SK-N-DZ (cell line): ENCODE results near the gene NEGR1.
A peak's percentile ranks its signal among the peaks of the same experiment; 100 is the strongest.

Experiments used
- DNase-seq: peaks from one replicate; pipeline ENCODE4 v3.0.0-alpha.2; 2015; ENCODE audit warnings: low spot score

NEGR1 gene

DNA sequence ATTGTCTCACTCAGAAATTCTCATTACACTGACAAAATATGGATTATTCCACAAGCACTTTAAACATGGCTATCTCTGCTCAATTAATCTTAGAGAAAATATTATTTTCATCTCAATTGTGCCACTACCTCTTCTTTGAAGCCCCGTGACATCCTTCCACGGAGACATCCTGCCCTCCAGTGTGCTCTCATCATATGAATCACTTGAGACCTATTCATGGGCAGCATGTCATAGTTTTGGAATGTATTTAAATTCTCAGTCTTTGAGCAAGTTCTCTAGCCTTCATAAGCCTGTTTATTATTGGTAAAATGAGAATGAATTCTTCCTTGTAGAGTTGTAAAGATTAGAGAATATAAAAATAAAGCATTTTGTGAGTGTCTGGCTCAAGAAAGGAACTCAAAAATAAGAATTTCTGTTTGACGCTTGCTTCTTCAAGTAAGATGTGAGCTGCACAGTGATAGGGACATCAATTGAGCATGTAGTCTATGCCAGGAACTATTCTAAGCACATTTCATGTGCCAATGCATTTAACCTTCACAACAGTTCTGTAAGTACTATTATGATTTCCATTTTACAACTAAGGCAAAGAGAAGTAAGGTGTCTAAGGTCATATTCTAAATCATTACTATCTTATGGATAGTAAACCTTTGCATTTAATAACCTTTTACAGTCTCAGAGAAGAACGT is 644.1 kb downstream of the NEGR1 start:
- no peak for DNase-seq

DNA sequence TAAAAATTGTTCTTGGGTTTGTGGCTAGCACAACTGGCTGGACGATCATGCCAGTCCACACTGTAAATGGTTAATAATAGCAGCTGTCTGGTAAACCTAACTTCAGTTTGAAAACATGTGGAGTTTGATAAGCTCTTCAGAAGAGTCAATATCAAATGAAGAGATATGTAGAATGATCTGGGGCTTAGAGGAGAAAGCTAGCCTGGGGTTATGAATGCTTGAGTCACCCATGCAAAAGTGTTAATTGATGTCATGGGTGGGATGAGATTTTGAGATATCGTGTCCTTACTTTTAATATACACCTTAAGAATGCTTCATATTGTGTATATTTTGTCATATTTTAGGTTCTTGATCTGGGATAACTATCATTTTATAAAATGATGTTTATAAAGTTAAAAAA is 646.8 kb downstream of the NEGR1 start:
- no peak for DNase-seq

DNA sequence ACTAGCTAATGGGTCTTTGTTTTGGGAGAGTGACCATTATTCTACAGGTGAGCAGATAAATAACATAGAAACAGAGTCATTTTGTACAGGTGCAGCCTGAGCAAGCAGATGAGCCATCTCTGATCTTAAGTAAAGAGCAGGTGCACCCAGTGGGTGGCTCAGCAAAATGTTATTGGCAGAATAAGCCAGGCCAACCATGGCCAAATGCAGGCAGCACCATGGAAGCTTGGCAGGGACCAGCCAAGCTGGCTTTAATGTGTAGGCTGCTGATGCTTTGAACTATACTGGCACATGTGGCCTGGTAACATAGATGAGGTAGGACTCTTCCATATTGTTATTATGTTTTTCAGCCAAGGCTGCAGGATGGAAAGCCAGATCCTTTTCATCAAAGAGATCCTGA is 648.2 kb downstream of the NEGR1 start:
- no peak for DNase-seq

DNA sequence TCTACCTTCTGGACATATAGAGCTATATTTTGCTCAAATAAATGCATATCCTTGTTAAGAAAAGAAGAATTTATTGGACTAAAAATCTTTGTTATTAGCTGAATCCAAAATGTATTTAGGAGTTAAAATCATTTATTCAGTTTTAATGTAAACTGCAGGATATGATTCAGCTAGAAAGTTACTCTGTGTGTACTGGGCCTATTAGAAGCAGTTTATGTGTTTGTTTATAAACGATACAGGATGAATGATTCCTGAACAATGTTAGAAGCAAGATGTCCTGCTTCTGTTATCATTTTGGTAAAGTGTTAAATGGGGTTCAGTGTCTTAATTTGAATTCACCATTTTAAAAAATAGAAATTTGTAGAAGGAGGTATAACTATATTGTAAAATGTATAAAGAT is 652.3 kb downstream of the NEGR1 start:
- no peak for DNase-seq

DNA sequence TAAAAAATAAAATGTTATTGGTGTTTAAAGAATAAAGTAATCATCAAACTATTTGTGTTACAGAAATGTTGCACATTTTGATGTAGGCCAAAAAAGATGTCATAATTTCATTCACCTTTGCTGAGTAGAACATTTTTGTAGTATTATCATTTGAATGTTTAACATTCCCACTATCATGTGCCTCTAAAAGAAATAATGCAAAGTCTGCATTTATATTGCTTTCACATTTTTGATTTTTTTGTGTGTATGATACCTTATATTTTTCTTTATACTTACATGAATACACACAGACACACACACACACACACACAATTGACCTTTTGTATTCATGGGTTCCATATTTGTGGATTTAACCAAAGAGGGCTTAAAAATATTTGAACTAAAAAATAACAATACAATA is 657.3 kb downstream of the NEGR1 start:
- DNase-seq = no peak

DNA sequence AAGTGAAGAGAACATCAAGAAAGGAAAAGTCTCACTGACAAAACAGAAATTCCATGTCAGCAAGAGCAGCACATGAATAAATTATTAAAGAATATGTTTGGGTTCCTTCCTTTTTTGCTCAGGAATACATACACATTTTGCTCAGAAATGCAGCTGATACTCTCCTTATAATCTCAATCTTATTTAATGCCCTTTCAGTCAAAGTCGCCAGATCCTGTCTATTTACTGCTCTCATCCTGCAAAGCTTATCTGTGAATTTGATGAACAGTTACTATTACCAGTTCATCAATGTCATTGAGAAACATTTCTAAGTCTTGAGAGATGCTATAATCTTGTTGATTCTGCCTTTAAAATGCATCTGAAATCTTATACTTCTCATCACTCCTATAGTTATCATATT is 658.5 kb downstream of the NEGR1 start:
- no peak for DNase-seq

DNA sequence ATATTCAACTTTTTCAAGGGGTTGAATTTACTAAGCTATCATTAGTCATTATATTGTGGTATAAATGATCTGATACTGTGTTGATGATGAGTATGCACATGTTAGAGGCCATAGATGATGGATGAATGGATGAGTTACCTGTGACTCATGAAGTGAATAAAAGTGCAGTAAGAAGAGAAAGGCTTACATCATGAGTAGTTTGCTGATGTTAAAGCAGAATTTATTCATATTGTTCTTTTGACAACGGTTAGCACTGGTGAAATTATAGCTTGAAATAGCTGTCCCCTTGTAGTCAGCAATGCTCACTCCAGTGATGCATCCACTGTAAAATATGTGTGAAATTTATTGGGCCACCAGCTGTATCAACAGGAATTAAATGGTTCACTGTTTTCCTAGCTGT is 660.6 kb downstream of the NEGR1 start:
- no peak for DNase-seq

DNA sequence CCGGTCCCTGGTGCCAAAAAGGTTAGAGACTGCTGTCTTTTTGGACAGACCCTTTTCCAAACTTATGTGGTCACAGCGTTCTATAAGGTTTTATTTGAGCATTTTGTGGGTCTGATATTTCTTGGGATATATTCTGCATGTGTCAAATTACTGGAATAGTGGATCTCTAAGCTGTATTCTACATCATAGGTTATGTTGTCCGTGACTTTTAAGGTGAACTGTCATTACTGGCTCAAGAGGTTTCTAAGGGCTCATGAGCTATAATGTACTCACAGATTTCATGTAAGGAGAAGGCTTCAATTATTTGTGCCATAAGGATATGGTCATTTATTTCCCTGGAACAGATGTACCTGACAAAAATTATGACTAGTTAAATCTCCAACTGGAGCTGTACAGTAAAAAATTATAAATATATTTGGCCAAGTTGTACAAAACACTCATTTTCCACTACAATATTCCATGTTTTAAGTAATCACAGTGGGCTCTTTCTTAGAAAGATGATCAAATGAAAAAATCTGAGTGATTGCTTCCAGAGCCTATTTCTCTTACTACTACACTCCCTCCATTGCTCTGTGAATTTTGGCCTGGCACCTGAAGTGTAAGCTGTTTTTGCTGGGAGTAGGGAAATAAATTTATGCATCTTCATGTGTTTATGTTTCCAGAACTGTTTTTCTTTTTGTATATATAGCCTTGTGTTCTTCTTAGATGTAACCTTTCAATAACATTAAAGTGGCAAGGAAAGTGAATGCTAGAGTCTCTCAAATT is 663.4 kb downstream of the NEGR1 start:
- no peak for DNase-seq

DNA sequence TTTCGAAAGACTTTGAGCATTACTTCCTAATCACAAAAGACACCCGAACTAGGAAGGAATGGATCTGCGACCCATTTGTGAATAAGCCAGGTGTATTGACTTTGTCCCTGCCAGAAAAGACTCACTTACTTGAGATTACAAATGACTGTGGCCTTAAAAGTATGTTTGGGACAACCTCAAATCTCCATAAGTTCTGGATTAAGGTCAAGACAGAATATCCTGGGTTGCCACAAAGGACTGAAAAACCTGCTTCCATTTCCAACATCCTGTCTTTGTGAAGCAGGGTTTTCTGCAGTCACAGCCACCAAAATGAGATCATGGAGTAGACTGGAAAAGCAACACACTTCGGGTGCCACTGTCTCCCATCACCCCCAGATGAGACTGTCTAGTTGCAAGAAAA is 664.1 kb downstream of the NEGR1 start:
- DNase-seq = no peak

DNA sequence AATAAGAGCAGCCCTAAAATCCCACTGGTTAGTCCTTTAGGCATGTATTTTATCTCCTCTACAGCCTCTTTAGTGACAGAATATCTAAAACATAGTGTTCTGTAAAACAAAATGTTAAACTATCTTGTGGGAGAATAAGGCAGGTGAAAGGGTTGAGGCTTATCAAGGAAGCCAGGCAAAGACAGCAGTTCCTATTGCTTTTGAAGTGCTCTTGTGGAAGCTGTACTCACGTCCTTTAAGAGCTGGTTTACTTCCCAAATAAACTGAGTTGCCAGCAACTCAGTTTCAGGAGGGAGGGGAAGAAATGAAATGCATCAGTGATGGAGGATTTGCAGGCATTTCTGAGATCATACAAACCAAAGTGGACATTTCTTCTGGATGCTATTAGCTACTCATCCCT is 671.9 kb downstream of the NEGR1 start:
- no peak for DNase-seq

DNA sequence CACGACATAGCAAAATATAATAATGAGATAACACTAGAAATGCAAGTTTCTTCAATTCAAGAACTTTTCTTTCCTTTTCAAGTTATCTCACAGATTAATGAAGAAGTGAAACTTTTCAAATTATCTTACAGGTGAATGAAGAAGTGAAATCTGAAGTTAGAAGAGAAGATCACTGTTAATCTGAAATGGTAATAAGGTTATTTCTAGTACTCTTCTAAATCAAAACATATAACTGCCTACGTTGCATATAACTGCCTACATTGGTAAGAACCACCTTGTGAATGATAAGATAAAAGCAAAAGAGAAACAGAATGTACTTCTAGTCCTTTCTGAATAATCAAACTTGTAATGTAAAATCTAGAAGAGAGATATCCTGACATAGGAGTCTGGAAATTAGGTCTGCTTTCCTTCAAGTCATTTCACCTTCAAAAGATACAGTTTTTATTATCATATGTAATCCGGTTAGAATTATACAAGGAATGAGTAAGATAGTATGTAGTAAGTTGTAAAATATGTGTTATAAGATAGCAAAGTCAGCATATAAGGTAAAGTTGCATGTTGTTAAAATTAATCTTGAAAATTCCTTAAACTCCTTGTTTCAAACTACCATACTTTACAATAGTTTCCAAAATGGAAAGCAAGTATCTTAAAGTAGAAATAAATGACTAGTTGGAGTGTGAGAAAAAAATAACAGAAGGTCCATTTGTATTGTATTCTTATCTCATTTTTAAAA is 679.1 kb downstream of the NEGR1 start:
- DNase-seq = no peak

DNA sequence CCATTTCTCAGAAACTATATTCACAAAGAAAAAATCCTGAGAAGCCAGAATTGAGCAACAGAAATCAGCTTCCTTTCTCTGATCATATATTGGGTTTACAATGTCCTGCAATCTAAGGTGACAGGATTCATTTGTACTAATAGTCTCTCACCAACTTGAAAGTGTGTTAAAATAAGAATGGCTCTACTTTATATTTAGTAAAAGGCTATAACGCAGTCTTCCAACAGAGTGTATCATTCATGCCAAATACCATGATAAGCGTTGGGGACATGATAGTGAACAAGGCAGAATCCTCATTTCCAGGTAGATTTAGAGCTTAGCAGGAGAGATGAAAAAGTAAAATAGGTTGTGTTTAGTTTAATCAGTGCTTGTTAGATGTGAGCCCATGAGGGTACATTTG is 682.3 kb downstream of the NEGR1 start:
- DNase-seq = no peak

DNA sequence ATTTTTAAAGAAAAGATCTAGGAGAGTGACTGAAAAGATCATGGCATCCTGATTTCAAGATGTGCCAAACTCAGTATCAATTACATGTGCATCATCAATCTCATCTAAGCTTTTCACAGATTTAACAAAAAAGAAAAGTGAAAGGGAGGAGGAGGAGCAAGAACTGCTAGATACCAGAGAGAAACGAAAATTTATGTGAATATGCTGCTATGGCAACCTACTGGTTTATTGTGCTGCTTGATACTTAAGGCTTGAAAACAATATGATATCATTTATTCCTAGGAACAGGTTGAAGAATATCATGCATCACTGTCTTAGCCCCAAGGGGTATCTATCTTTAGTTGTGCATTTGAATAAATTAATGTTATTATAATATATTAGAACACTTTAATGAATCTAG is 683.0 kb downstream of the NEGR1 start:
- DNase-seq = no peak

DNA sequence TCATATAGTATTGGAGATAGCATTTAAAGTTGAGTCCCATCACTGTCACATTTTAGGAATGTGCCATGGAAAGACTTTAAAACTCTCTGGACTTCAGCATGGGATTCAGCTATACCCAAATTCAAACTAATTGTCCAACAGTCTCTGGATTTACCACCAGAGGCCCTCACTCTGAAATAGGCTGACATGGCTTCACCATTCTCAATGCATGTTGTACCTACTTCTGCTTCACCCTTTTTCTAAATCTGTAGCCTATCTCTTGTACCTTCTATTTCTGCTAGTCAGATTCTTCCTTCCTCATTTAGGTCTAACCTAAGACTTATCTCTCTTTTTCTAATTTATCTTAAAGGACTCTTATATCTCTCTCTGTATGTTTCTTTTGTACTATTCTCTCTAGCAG is 688.8 kb downstream of the NEGR1 start:
- no peak for DNase-seq

DNA sequence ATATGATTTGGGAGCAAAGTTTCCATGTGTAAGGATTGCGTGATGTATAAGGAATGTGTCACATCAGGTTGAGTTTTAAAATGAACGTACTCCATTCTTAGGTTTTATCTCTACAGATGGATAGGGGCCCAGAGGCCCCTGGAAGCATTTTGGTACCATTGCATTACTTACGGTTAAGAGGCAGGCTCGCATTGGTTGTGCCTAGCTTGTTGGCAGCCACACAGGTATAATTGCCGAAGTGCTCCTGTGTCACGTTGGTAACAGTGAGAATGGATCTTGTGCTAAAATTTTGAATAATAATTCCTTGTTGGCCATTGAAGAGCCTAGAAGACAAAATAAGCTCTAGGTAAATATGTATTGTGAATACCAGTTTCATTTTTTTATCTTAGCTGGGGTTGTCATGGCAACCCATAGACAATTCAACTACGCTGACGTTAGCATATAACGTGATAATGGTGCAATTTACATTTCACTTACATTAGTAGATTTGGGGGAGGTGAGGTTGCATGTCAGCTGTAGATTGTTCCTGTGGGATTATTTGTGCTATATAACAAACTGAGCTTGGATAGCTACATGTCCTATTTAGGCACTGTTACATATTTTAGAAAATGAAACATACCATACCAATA is 689.6 kb downstream of the NEGR1 start:
- no peak for DNase-seq

DNA sequence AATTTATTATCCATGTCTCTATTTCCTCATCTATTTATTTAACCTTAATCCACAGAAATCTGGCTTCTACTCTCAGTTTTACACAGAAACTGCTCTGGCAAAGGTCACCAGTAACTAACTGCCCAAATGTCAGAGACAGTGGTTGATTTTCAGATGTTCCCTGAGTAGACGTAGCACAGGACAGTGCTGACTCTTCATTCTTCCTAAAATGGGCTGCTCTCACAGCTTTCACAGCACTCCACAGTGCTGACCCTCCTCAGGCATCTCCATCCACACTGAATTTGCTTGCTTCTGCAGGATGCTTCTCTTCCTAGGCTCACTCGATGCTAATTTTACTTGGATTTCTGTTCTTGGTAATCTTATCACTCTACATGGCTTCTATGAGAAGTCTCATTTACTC is 693.3 kb downstream of the NEGR1 start:
- DNase-seq = no peak

DNA sequence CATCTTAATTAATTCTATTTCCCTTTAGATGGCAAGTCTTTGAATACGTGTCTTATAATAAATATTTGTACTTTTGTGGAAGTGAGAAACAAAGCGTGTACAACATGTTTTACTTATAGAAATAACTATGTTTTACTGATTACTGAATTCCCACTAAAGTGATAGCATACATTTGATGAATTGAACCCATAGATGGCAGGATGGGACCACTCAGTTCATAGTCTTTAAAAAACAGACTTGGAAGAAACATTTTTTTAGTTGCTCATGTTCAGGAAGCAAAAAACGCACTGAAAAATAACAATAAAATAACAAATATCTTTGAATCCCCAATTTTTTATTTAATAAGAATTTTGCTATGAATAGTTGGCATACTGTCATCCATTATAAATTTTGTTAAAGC is 694.4 kb downstream of the NEGR1 start:
- peak; percentile 12 for DNase-seq

DNA sequence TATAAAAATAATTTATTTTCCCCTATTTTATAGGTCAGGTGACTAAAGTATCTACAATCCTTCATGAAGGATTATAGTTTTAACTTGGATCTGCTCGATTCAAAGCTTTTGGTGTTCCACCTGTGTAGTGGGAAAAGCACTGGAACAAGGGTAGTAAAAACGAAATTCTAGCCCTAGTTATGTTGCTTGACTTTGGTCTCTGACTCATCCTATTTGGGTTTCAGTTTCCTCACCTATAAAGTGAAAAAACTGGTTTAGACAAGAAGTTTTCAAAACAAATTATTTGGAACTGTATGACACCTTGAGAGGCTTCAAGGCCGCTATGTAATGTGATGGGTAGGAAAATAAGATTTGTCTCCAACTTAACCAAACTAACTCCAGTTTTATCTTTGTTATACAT is 696.3 kb downstream of the NEGR1 start:
- no peak for DNase-seq

DNA sequence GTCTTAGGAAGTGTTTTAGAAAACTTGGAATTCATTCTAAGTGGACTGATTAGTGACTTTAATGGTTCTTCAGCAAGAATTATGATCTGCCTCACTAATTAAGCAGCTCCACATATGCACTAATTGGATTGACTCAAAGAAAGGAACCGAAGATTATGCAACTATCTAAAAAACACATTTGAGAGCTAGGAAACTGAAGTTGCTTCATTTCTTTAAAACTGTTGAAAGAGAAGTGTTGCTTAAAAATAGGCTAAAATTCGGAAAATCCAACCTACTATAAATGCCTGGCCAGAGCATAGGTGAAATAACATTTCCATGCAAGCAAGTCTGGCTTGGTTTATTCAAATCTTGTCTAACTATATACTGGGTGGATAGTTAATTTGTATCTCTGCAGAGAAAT is 698.6 kb downstream of the NEGR1 start:
- no peak for DNase-seq

DNA sequence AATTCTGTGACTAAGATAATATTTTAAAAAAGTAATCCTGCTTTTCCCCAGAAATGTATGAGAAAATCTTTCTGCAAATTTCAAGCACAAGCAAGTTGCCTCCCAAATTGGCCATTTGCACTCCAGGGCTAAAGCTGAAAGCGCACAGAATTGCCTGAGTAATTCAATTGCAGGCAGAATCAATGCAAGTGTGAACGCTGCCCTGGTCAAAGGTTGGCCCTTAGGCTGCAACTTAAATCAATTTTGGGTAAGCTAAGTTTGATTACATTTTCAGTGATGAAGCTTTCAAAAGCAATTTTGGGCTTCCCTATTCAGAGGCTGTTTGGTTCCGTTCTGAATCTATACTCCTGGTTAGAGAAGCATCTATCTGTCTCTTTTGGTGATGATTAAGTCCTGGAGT is 699.7 kb downstream of the NEGR1 start:
- peak; percentile 28 for DNase-seq

DNA sequence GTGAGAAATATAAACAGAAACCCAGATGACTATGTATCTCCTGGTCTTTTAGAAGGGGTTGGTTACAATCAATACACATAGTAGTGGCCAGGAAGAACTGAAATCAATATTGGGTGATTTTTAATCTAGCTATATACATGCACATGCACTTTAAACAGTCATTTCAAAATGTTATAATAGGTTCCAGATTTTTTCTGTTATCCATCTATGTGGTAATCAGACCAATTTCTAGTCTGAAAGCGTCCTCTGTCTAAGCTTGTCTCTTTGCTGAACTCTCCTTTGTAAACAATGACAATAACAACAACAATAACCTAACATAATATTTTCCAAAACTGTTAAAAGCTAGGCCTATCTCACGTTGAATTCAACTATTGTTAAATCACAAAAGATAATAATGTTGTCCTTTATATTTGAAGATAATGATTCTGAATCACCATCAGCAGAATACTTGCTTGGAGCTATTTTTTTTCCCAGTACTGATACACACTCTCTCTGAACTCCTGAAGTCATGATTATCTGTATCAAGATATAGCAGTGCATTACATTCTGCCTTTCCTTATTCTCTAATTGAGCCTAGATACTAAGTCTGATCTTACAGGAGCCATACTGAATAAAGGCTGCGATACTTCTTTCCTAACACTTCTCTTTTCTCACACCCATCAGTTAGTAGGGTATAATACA is 704.7 kb downstream of the NEGR1 start:
- DNase-seq = no peak

DNA sequence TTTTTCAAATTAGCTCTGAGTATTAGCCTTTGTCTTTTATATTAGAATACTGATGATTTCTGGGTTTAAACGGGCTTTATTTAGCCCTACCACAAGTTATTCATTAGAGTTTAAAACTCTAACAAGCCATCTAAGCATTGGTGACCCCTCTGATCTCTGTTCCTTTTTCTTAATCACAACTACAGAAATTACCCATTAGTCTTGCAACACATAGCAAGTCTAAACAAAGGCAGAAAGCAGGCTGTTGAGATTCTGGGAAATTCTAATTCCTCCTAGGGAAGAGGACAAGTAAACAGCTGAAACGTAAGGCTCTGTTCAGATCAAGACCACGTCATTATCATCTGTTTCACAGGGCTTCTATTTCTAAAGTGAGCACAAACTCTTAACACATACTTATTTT is 710.3 kb downstream of the NEGR1 start:
- DNase-seq = no peak
